ENCODE data around the gene SLC1A2. TPM values are rescaled to one million over a fixed set of nuclear protein-coding genes. Genes with fewer than 3 reads are reported as not detected.

The SLC1A2 gene
- total RNA-seq, 1 experiment from 2014 or later: 0.50 TPM

- H3K36me3 Mint-ChIP-seq: no peaks in the 10 kb centered on the region
- no peak overlapping the region for H3K4me3 Mint-ChIP-seq
- no peak for ATAC-seq
- peaks cover 62% of the 10 kb centered on the region for H3K27me3 Mint-ChIP-seq (ENCODE audit: low read depth)
- ChIA-PET POLR2A (no interaction called here), CTCF (no interaction called here)
- H3K4me1 Mint-ChIP-seq: peaks cover 26% of the 10 kb centered on the region
- H3K27ac Mint-ChIP-seq: no peak overlapping the region
- DNase-seq (ENCODE audit: low spot score): no peak
- H3K9me3 Mint-ChIP-seq: no peaks in the 10 kb centered on the region
- TF ChIP-seq MXD4 (CRISPR knock-in tag; IDR thresholded peaks at IDR 0.05; ENCODE audit: borderline replicate concordance) (no peak), SP1 (CRISPR knock-in tag; conservative IDR thresholded peaks at IDR 0.05) (no peak), TEAD1 (CRISPR knock-in tag; IDR thresholded peaks at IDR 0.05) (no peak), IRF1 (CRISPR knock-in tag; IDR thresholded peaks at IDR 0.05) (no peak), E2F1 (CRISPR knock-in tag; IDR thresholded peaks at IDR 0.05) (no peak), E2F4 (CRISPR knock-in tag; IDR thresholded peaks at IDR 0.05; ENCODE audit: borderline replicate concordance, low read depth) (no peak), FOXP4 (CRISPR knock-in tag; IDR thresholded peaks at IDR 0.05) (no peak), FOXK1 (CRISPR knock-in tag; IDR thresholded peaks at IDR 0.05) (no peak), AFF4 (CRISPR knock-in tag; IDR thresholded peaks at IDR 0.05; ENCODE audit: borderline replicate concordance) (no peak), PREB (CRISPR knock-in tag; IDR thresholded peaks at IDR 0.05; ENCODE audit: borderline replicate concordance) (no peak), ESRRA (CRISPR knock-in tag; IDR thresholded peaks at IDR 0.05; ENCODE audit: borderline replicate concordance) (no peak), ZNF425 (CRISPR knock-in tag; conservative IDR thresholded peaks at IDR 0.05) (no peak), CREM (CRISPR knock-in tag; IDR thresholded peaks at IDR 0.05) (no peak), RELA (CRISPR knock-in tag; IDR thresholded peaks at IDR 0.05; ENCODE audit: borderline replicate concordance) (no peak), ZMAT4 (CRISPR knock-in tag; IDR thresholded peaks at IDR 0.05) (no peak), SMAD4 (CRISPR knock-in tag; IDR thresholded peaks at IDR 0.05) (no peak), ATF6 (CRISPR knock-in tag; IDR thresholded peaks at IDR 0.05) (no peak)
Observed at GRCh38 chr11:35347173-35347878, 72.0 kb downstream of the SLC1A2 start.
